GM12878 (cell line): Measurements from ENCODE around the gene MIER3.

Experiments
- POLR2AphosphoS5 ChIP-seq: IDR thresholded peaks from 2 replicates; pipeline ENCODE4 v1.6.1; 2011; ENCODE audit warnings: mild to moderate bottlenecking, low read length, inconsistent platforms
- YBX1 ChIP-seq: fragments of 450-650 bp; IDR thresholded peaks from 2 replicates; pipeline ENCODE4 v1.6.1; 2016; ENCODE audit warnings: antibody characterized with exemption

GRCh38 chr5:56898213-56898612 is 53.7 kb downstream of the MIER3 start:
- TF ChIP-seq POLR2AphosphoS5 (no peak), YBX1 (no peak)
